GM12865 (cell line): ENCODE results near the gene CEP192.

Experiments used
- DNase-seq: peaks from one replicate; pipeline ENCODE4 v3.0.0; 2010; ENCODE audit warnings: low read depth
- H3K4me3 ChIP-seq: 2 replicates; pipeline ENCODE4 v1.5.1; 2011; ENCODE audit warnings: mild to moderate bottlenecking, low read depth, low read length, control low read depth
- CTCF ChIP-seq: IDR thresholded peaks from 2 replicates; pipeline ENCODE4 v1.5.1; 2011; ENCODE audit warnings: low read length, control low read depth, low read depth, inconsistent platforms; ENCODE audit not compliant: insufficient read depth; ENCODE audit errors: missing control alignments

The CEP192 gene

DNA sequence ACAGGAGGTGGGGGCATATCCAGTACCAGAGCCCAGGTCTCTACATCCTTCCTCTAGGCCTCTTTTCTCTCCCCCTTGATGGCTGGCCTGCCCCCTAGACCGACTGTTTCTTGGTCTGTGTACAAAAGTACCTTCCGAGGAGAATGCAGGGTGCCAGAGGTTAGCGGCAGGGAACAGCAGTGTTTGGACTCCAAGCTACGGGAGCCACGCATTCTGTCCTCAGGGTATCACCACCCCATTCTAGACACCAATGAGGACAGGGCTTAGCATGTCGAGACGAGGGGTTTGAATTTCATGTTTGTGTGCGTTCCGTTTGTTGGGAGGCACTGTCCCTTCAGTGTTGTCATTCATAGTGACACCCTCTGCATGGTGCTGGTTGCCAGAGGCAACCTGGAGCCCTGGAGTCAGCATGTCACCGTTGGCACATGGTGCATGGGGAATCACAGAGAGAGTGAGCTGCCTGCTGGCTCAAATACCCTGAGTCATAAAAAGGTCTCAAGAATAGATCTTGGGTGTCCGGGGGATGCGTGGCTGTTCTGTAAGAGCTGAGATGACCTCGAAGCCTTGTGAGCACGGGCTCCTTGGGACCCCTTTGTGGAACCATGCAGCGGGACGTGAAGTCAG is 170.2 kb downstream of the CEP192 start:
- no peak for TF ChIP-seq CTCF
- no peak for DNase-seq
- H3K4me3 ChIP-seq: no peak overlapping the region

GRCh38 chr18:13163167-13163927 is 172.2 kb downstream of the CEP192 start:
- no peak overlapping the region for H3K4me3 ChIP-seq
- no peak for DNase-seq
- TF ChIP-seq CTCF: no peak

DNA sequence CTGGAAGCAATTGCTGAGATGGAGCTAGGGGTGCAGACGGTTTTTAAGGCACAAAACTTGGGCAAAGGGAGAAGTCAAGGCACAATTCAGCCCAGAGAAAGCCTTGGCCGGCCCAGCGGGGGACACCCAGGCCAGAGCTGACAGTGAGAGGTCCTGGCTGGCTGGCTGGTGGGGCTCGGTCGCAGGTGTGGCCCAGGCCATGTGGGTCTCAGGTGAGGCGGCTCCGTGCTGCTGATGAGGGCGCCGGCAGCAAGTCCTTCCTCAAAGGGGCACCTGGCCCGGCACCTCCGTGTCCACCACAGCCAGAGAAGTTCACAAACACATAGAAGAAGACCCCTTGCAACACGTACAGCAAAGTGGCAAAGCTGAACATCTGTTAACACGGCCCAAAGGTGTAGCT is 173.2 kb downstream of the CEP192 start:
- TF ChIP-seq CTCF: no peak
- no peak for DNase-seq
- H3K4me3 ChIP-seq: no peak overlapping the region

DNA sequence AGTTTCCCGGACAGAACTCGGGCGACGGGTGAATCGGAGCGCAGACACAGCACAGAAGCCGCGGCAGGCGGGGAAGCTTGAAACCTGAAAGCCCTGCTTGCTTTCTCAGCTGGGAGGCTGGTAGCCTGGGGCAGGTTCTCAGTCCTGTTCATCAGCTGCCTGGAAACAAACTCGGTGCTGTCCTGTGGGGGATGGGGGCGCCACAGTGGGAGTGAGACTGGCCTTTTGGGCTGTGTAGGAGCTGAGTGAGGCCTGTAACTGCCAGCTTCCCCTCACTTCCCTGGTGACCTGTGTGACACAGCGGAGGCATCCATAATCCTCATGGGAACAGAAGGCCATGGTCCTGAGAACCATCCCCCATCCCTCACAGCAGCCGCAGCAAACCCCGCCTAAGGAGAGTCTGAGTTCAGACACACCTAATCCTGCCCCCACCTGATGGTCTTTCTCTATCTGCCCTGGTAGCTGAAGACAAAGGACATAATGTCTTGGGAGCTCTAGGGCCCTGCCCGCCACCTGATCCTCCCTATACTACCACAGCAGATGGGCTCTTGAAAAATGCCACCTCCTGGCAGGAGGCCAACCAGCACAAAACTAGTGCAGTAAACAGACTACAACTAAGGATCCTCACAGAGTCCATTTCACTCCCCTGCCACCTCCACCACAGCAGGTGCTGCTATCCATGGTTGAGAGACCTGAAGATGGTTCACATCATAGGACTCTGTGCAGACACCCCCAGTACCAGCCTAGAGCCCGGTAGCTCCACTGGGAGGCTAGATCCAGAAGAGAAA is 174.7 kb downstream of the CEP192 start:
- no peak for DNase-seq
- TF ChIP-seq CTCF: no peak
- no peak overlapping the region for H3K4me3 ChIP-seq

DNA sequence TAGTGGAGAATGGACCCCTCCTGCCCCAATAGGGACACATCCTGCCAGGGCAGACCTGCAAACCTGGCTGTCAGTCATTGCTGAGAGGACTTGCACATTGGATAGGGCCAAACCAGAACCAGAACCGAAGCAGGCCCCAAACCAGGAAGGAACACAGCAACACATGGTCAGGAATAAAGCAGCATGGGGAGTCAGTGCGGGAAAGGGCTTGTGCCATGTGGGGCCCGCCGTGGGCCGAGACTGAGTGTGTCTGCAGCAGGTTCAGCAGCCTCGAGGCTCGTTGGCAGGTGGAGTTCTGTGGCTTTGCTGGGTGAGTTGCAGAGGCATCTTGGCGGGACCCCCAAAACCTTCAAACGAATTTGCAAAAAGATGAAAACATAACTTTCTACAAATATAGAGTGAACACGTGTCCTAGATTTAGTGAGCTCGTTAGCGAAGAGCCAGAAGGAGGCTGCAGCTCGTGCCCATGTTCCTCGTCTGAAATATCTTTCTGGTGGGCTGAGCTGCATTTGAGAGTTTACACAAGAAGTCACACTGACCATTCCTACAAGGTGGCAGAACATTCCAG is 182.5 kb downstream of the CEP192 start:
- no peak for DNase-seq
- no peak for TF ChIP-seq CTCF
- no peak overlapping the region for H3K4me3 ChIP-seq
